Gastrocnemius medialis (tissue), 4 donors: ENCODE measurements around the gene STEAP1. TPM values are rescaled to one million over a fixed set of nuclear protein-coding genes. Genes with fewer than 3 reads are reported as not detected.

Experiments
- ATAC-seq, 2 donors: fragments of 150-250 bp; one replicate each; pipeline ENCODE4 v1.9.1; 2016
- DNase-seq, 2 donors: peaks; one replicate each; pipeline ENCODE4 v3.0.0-alpha.2; 2019
- H3K27ac ChIP-seq, 4 donors: fragments of 200-600 bp; sonication (generic); 1 replicate in 1 of 4; 2 replicates in 3 of 4; pipeline ENCODE4 v1.5.1; 2016 to 2018; ENCODE audit warnings: mild to moderate bottlenecking in 2 of 4, moderate library complexity in 1 of 4
- H3K27me3 ChIP-seq, 3 donors: fragments of 200-600 bp; sonication (generic) in 2 of 3; 1 replicate in 1 of 3; 2 replicates in 2 of 3; pipeline versions ENCODE4 v1.5.1 to v1.6.0; 2016 to 2019; ENCODE audit warnings: mild to moderate bottlenecking in 1 of 3, moderate library complexity in 1 of 3
- H3K36me3 ChIP-seq, 2 donors: fragments of 200-600 bp; sonication (generic) in 1 of 2; one replicate each; pipeline ENCODE4 v1.5.1; 2017 to 2018
- H3K4me1 ChIP-seq, 2 donors: fragments of 200-600 bp; sonication (generic) in 1 of 2; one replicate each; pipeline ENCODE4 v1.5.1; 2016 to 2017; ENCODE audit warnings: mild to moderate bottlenecking in 2 of 2
- H3K4me3 ChIP-seq, 4 donors: fragments of 200-600 bp; sonication (generic) in 3 of 4; 1 replicate in 1 of 4; 2 replicates in 3 of 4; pipeline ENCODE4 v1.5.1; 2016 to 2019; ENCODE audit warnings: mild to moderate bottlenecking in 2 of 4
- H3K9me3 ChIP-seq, 3 donors: fragments of 200-600 bp; sonication (generic) in 2 of 3; 1 replicate in 1 of 3; 2 replicates in 2 of 3; pipeline ENCODE4 v1.5.1; 2016 to 2019
- CTCF ChIP-seq, 5 experiments: fragments of 450-650 bp in 3 of 5; fragments of 200-600 bp in 2 of 5; sonication (generic) in 2 of 5; IDR thresholded peaks in 4 of 5; conservative IDR thresholded peaks in 1 of 5; 1 replicate in 4 of 5; 2 replicates in 1 of 5; pipeline ENCODE4 v1.5.1; 2016 to 2019; ENCODE audit warnings: antibody characterized with exemption in 5 of 5, mild to moderate bottlenecking in 3 of 5, moderate library complexity in 3 of 5
- POLR2A ChIP-seq, 2 donors: fragments of 450-650 bp; IDR thresholded peaks; one replicate each; pipeline ENCODE4 v1.6.1; 2017; ENCODE audit warnings: antibody characterized with exemption in 2 of 2, mild to moderate bottlenecking in 2 of 2, moderate library complexity in 2 of 2
- in situ Hi-C, 4 donors: fragments of 200-750 bp; cut with MboI; loops; one replicate each; pipeline versions ENCODE4 v1.15.0 to v1.8.0; 2017; ENCODE audit warnings: low sequenced_read_pairs in 4 of 4
- intact Hi-C: fragments of 100-400 bp; cut with DNase I; formaldehyde crosslinking; loops from one replicate; pipeline ENCODE4 v1.15.1; 2023; ENCODE audit warnings: low total_unique reads
- total RNA-seq, 4 donors: library from RNA; depleted of rRNA; stranded (reverse); fragments of >200 nt; gene quantifications; one replicate each; pipeline versions ENCODE4 v1.1.0 to v1.2.3, GENCODE V29; 2016

STEAP1 gene
- total RNA-seq, 4 donors from 2014 or later: 0.81 to 1.6 (median 0.98) TPM

GRCh38 chr7:90172121-90172520, 17.9 kb downstream of the STEAP1 start:
- DNase-seq: no peak
- no peaks in the 10 kb centered on the region for H3K4me1 ChIP-seq
- in situ Hi-C loops: loop anchor here in 2 of 4 donors (25.0 kb wide), 2 partner anchors 90 to 265 kb away; no protein-coding TSS in a partner anchor
- H3K27ac ChIP-seq: no peak overlapping the region
- no peak overlapping the region for H3K4me3 ChIP-seq
- H3K36me3 ChIP-seq: no peaks in the 10 kb centered on the region
- H3K27me3 ChIP-seq: no peaks in the 10 kb centered on the region
- ATAC-seq: no peak
- no peak for TF ChIP-seq CTCF (IDR thresholded peaks at IDR 0.05 in 4 of 5, conservative IDR thresholded peaks at IDR 0.05 in 1 of 5)
- no peak for TF ChIP-seq POLR2A (IDR thresholded peaks at IDR 0.05)
- H3K9me3 ChIP-seq: no peaks in the 10 kb centered on the region
- intact Hi-C loops: no loop called here

- no peak overlapping the region for H3K4me3 ChIP-seq
- H3K27ac ChIP-seq: no peak overlapping the region
- in situ Hi-C loops (loop anchor here in 2 of 4 donors (25.0 kb wide), 2 partner anchors 90 to 265 kb away; no protein-coding TSS in a partner anchor), intact Hi-C loops (no loop called here)
- TF ChIP-seq POLR2A (IDR thresholded peaks at IDR 0.05): no peak
- no peak for TF ChIP-seq CTCF (IDR thresholded peaks at IDR 0.05 in 4 of 5, conservative IDR thresholded peaks at IDR 0.05 in 1 of 5)
- ATAC-seq: no peak
- no peaks in the 10 kb centered on the region for H3K36me3 ChIP-seq
- DNase-seq: no peak
- H3K9me3 ChIP-seq: no peaks in the 10 kb centered on the region
- no peaks in the 10 kb centered on the region for H3K4me1 ChIP-seq
- H3K27me3 ChIP-seq: no peaks in the 10 kb centered on the region
Observed at GRCh38 chr7:90172624-90173023, 18.4 kb downstream of the STEAP1 start.

GRCh38 chr7:90173127-90173844, 19.0 kb downstream of the STEAP1 start:
- no peaks in the 10 kb centered on the region for H3K4me1 ChIP-seq
- no peaks in the 10 kb centered on the region for H3K36me3 ChIP-seq
- no peak for ATAC-seq
- intact Hi-C loops: no loop called here
- TF ChIP-seq CTCF (IDR thresholded peaks at IDR 0.05 in 4 of 5, conservative IDR thresholded peaks at IDR 0.05 in 1 of 5): no peak
- no peak for TF ChIP-seq POLR2A (IDR thresholded peaks at IDR 0.05)
- DNase-seq: no peak
- H3K4me3 ChIP-seq: no peak overlapping the region
- in situ Hi-C loops: loop anchor here in 2 of 4 donors (25.0 kb wide), 2 partner anchors 89 to 264 kb away; no protein-coding TSS in a partner anchor
- H3K9me3 ChIP-seq: no peaks in the 10 kb centered on the region
- no peaks in the 10 kb centered on the region for H3K27me3 ChIP-seq
- no peak overlapping the region for H3K27ac ChIP-seq

GRCh38 chr7:90175667-90176066, 21.4 kb downstream of the STEAP1 start:
- intact Hi-C loops (no loop called here), in situ Hi-C loops (no loop called here)
- H3K4me3 ChIP-seq: no peak overlapping the region
- H3K27me3 ChIP-seq: no peaks in the 10 kb centered on the region
- DNase-seq (no peak), ATAC-seq (no peak)
- H3K36me3 ChIP-seq: no peaks in the 10 kb centered on the region
- TF ChIP-seq CTCF (IDR thresholded peaks at IDR 0.05 in 4 of 5, conservative IDR thresholded peaks at IDR 0.05 in 1 of 5): no peak
- no peak for TF ChIP-seq POLR2A (IDR thresholded peaks at IDR 0.05)
- H3K4me1 ChIP-seq: no peaks in the 10 kb centered on the region
- no peaks in the 10 kb centered on the region for H3K9me3 ChIP-seq
- no peak overlapping the region for H3K27ac ChIP-seq
